Stimulated activated memory B cell treated with anti-CD40 and anti-IgM and Interleukin-4, amounts not matched to agents 10 μg/mL and 1 μg/mL and 100 μg/mL, for 72 hours (primary cell): Measurements from ENCODE around the gene GPR18.

Experiments used
- ATAC-seq: fragments of 150-1000 bp; cut with Tn5 transposase; 2 replicates; pipeline ENCODE4 v1.10.0; 2021
- H3K27ac Mint-ChIP-seq: one replicate; pipeline ENCODE4 v1.8.0; 2022; ENCODE audit warnings: mild to moderate bottlenecking, mixed read lengths
- H3K27me3 Mint-ChIP-seq: one replicate; pipeline ENCODE4 v1.8.0; 2022; ENCODE audit warnings: mixed read lengths
- H3K36me3 Mint-ChIP-seq: one replicate; pipeline ENCODE4 v1.8.0; 2022; ENCODE audit warnings: mixed read lengths
- H3K4me1 Mint-ChIP-seq: one replicate; pipeline ENCODE4 v1.8.0; 2022; ENCODE audit warnings: mixed read lengths
- H3K4me3 Mint-ChIP-seq: one replicate; pipeline ENCODE4 v1.8.0; 2022; ENCODE audit warnings: mild to moderate bottlenecking, moderate library complexity, mixed read lengths
- H3K9me3 Mint-ChIP-seq: one replicate; pipeline ENCODE4 v1.8.0; 2022; ENCODE audit warnings: mixed read lengths

GPR18 gene

GRCh38 chr13:99258210-99258860 lies at the start of gene GPR18:
Gene GPR18, minus strand, starts transcription at chr13:99258379. Its CDS starts 2,507 bp downstream, at chr13:99255872.
- no peaks in the 10 kb centered on the region for H3K27me3 Mint-ChIP-seq
- H3K27ac Mint-ChIP-seq, result peak within 1 kb of the TSS; percentile 79
- H3K36me3 Mint-ChIP-seq, result peaks cover 30% of the 10 kb centered on the region
- peak within 1 kb of the TSS; percentile 87 for H3K4me3 Mint-ChIP-seq
- H3K9me3 Mint-ChIP-seq, result peaks cover 2% of the 10 kb centered on the region
- ATAC-seq, result peak; percentile 89
- peaks cover 69% of the 10 kb centered on the region for H3K4me1 Mint-ChIP-seq

GRCh38 chr13:99307648-99308339 lies 49.6 kb upstream of the GPR18 start:
- no peaks in the 10 kb centered on the region for H3K9me3 Mint-ChIP-seq
- peak overlapping the region; percentile 97 for H3K4me3 Mint-ChIP-seq
- H3K4me1 Mint-ChIP-seq, result peaks cover 75% of the 10 kb centered on the region
- no peaks in the 10 kb centered on the region for H3K27me3 Mint-ChIP-seq
- H3K27ac Mint-ChIP-seq, result peak overlapping the region; percentile 77
- peak; percentile 65 for ATAC-seq
- H3K36me3 Mint-ChIP-seq, result peaks cover 50% of the 10 kb centered on the region

- peak within 1 kb of the TSS; percentile 77 for H3K27ac Mint-ChIP-seq
- peaks cover 74% of the 10 kb centered on the region for H3K4me1 Mint-ChIP-seq
- H3K4me3 Mint-ChIP-seq, result peak within 1 kb of the TSS; percentile 97
- H3K27me3 Mint-ChIP-seq, result no peaks in the 10 kb centered on the region
- no peaks in the 10 kb centered on the region for H3K9me3 Mint-ChIP-seq
- H3K36me3 Mint-ChIP-seq, result peaks cover 47% of the 10 kb centered on the region
- peak; percentile 90 for ATAC-seq
Measured at GRCh38 chr13:99307247-99307646, 49.1 kb upstream of the GPR18 start, which contains the start of gene GPR183. Gene GPR183, minus strand, starts transcription at chr13:99307399. Its CDS starts 11,254 bp downstream, at chr13:99296145.

- peak overlapping the region; percentile 77 for H3K27ac Mint-ChIP-seq
- H3K36me3 Mint-ChIP-seq, result peaks cover 51% of the 10 kb centered on the region
- H3K4me3 Mint-ChIP-seq, result peak overlapping the region; percentile 97
- no peak for ATAC-seq
- peaks cover 71% of the 10 kb centered on the region for H3K4me1 Mint-ChIP-seq
- H3K27me3 Mint-ChIP-seq, result no peaks in the 10 kb centered on the region
- no peaks in the 10 kb centered on the region for H3K9me3 Mint-ChIP-seq
Measured at GRCh38 chr13:99305566-99305965, 47.4 kb upstream of the GPR18 start.

GRCh38 chr13:99305158-99305557 lies 47.0 kb upstream of the GPR18 start:
- Mint-ChIP-seq H3K9me3 (no peaks in the 10 kb centered on the region), H3K27ac (peak overlapping the region; percentile 77), H3K36me3 (peaks cover 51% of the 10 kb centered on the region), H3K4me1 (peaks cover 73% of the 10 kb centered on the region), H3K27me3 (no peaks in the 10 kb centered on the region), H3K4me3 (peak overlapping the region; percentile 97)
- ATAC-seq, result no peak

- ATAC-seq, result no peak
- Mint-ChIP-seq H3K27ac (peak overlapping the region; percentile 77), H3K4me1 (peaks cover 73% of the 10 kb centered on the region), H3K9me3 (no peaks in the 10 kb centered on the region), H3K36me3 (peaks cover 51% of the 10 kb centered on the region), H3K4me3 (peak overlapping the region; percentile 97), H3K27me3 (no peaks in the 10 kb centered on the region)
Measured at GRCh38 chr13:99304541-99304940, 46.4 kb upstream of the GPR18 start.

GRCh38 chr13:99303863-99304521 lies 45.8 kb upstream of the GPR18 start:
- Mint-ChIP-seq H3K4me3 (peak overlapping the region; percentile 97), H3K27me3 (no peaks in the 10 kb centered on the region), H3K9me3 (no peaks in the 10 kb centered on the region), H3K4me1 (peaks cover 73% of the 10 kb centered on the region), H3K36me3 (peaks cover 51% of the 10 kb centered on the region), H3K27ac (peak overlapping the region; percentile 77)
- no peak for ATAC-seq

GRCh38 chr13:99302637-99303505 lies 44.7 kb upstream of the GPR18 start:
- Mint-ChIP-seq H3K36me3 (peaks cover 57% of the 10 kb centered on the region), H3K27ac (peak overlapping the region; percentile 77), H3K27me3 (no peaks in the 10 kb centered on the region), H3K4me1 (peaks cover 72% of the 10 kb centered on the region), H3K4me3 (peak overlapping the region; percentile 97), H3K9me3 (no peaks in the 10 kb centered on the region)
- ATAC-seq, result no peak

GRCh38 chr13:99301913-99302636 lies 43.9 kb upstream of the GPR18 start:
- Mint-ChIP-seq H3K36me3 (peaks cover 62% of the 10 kb centered on the region), H3K4me1 (peaks cover 74% of the 10 kb centered on the region)

GRCh38 chr13:99301056-99301838 lies 43.1 kb upstream of the GPR18 start:
- peak overlapping the region; percentile 44 for H3K4me3 Mint-ChIP-seq
- peaks cover 60% of the 10 kb centered on the region for H3K36me3 Mint-ChIP-seq
- no peak for ATAC-seq
- H3K27me3 Mint-ChIP-seq, result no peaks in the 10 kb centered on the region
- H3K4me1 Mint-ChIP-seq, result peaks cover 82% of the 10 kb centered on the region
- H3K27ac Mint-ChIP-seq, result peak overlapping the region; percentile 84
- H3K9me3 Mint-ChIP-seq, result no peaks in the 10 kb centered on the region

More at GRCh38 chr13:99301913-99302636, 43.9 kb upstream of the GPR18 start:
- peak overlapping the region; percentile 97 for H3K4me3 Mint-ChIP-seq
- H3K27me3 Mint-ChIP-seq, result no peaks in the 10 kb centered on the region
- peak overlapping the region; percentile 77 for H3K27ac Mint-ChIP-seq
- peak; percentile 80 for ATAC-seq
- no peaks in the 10 kb centered on the region for H3K9me3 Mint-ChIP-seq

GRCh38 chr13:99299920-99300341 lies 41.8 kb upstream of the GPR18 start:
- Mint-ChIP-seq H3K36me3 (peaks cover 58% of the 10 kb centered on the region), H3K4me3 (peak overlapping the region; percentile 45), H3K9me3 (no peaks in the 10 kb centered on the region), H3K27me3 (no peaks in the 10 kb centered on the region), H3K27ac (peak overlapping the region; percentile 84), H3K4me1 (peaks cover 93% of the 10 kb centered on the region)
- no peak for ATAC-seq

GRCh38 chr13:99299256-99299919 lies 41.2 kb upstream of the GPR18 start:
- peak overlapping the region; percentile 62 for H3K4me3 Mint-ChIP-seq
- no peaks in the 10 kb centered on the region for H3K9me3 Mint-ChIP-seq
- peaks cover 54% of the 10 kb centered on the region for H3K36me3 Mint-ChIP-seq
- no peaks in the 10 kb centered on the region for H3K27me3 Mint-ChIP-seq
- H3K4me1 Mint-ChIP-seq, result peaks cover 89% of the 10 kb centered on the region
- no peak for ATAC-seq
- H3K27ac Mint-ChIP-seq, result peak overlapping the region; percentile 84

GRCh38 chr13:99298056-99298455 lies 39.9 kb upstream of the GPR18 start:
- Mint-ChIP-seq H3K9me3 (no peaks in the 10 kb centered on the region), H3K4me3 (peak overlapping the region; percentile 77), H3K27me3 (no peaks in the 10 kb centered on the region), H3K36me3 (peaks cover 55% of the 10 kb centered on the region), H3K4me1 (peaks cover 89% of the 10 kb centered on the region), H3K27ac (peak overlapping the region; percentile 84)
- no peak for ATAC-seq
